ENCODE measurements around the gene MICAL3.
"Not testable (repeated sequence)": the region's sequence is repeated elsewhere in the genome, so short reads cannot be mapped to it uniquely, and the experiment has no call there.

Gene MICAL3

DNA sequence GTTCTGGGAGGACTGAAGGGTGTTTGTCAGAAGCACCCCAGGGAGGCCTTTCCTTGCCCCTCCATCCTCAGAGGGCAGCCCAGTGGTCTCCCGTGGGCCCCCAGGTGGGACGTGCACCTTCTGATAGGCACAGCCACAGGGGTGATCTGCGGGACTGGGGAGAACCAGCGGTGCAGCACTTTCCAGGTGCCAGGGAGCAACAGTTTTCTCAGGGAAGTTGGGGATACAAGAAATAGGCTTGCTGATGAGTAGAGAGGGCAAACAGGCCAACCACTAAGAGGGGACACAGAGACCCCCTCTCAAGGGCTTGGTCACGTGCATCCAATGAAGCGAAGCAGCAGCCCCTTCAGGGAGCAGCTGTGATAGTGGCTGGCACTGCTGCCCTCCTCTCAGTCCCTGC is 143.0 kb downstream of the MICAL3 start:
- 94% methylated on average over 6 of the region's 6 CpGs for WGBS, 2 experiments
- Histone ChIP-seq H3K27me3 (ENCODE audit: control insufficient read depth, insufficient read depth, low read length, poor library complexity, severe bottlenecking) (no peaks in the 10 kb centered on the region), H3K27ac (ENCODE audit: insufficient read depth, low read depth, low read length, poor library complexity, severe bottlenecking) (no peak overlapping the region), H3K36me3 (ENCODE audit: control insufficient read depth, insufficient read depth, low read length) (peaks cover 4% of the 10 kb centered on the region), H3K9me3 (ENCODE audit: control insufficient read depth, low read length) (no peaks in the 10 kb centered on the region), H3K4me1 (ENCODE audit: control insufficient read depth, insufficient read depth, low read length) (no peaks in the 10 kb centered on the region), H3K4me3 (ENCODE audit: insufficient read depth, low read depth, low read length) (no peak overlapping the region)

DNA sequence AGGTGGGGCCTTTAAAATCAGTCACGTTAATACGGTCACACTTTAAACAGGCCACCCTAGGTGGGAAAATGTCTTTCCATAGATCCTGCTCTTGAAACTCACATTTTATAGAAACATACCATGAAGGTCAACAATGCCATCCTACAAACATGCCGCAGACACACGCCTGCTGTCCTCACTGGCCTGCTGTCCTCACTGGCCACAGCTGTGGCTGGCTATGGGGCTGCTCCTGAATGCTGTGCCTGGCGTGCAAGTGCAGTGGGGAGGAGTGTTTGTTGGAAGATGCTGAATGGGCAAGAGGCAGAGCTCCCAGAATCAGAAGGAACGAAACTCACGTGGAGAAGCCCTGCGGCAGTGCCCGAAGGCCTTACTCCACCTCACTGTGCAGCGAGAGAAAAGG is 143.9 kb downstream of the MICAL3 start:
- Histone ChIP-seq H3K36me3 (ENCODE audit: control insufficient read depth, insufficient read depth, low read length) (peaks cover 4% of the 10 kb centered on the region), H3K27ac (ENCODE audit: insufficient read depth, low read depth, low read length, poor library complexity, severe bottlenecking) (no peak overlapping the region), H3K27me3 (ENCODE audit: control insufficient read depth, insufficient read depth, low read length, poor library complexity, severe bottlenecking) (no peaks in the 10 kb centered on the region), H3K9me3 (ENCODE audit: control insufficient read depth, low read length) (no peaks in the 10 kb centered on the region), H3K4me3 (ENCODE audit: insufficient read depth, low read depth, low read length) (no peak overlapping the region), H3K4me1 (ENCODE audit: control insufficient read depth, insufficient read depth, low read length) (no peaks in the 10 kb centered on the region)
- WGBS, 2 experiments, result 91% methylated on average over 10 of the region's 10 CpGs

DNA sequence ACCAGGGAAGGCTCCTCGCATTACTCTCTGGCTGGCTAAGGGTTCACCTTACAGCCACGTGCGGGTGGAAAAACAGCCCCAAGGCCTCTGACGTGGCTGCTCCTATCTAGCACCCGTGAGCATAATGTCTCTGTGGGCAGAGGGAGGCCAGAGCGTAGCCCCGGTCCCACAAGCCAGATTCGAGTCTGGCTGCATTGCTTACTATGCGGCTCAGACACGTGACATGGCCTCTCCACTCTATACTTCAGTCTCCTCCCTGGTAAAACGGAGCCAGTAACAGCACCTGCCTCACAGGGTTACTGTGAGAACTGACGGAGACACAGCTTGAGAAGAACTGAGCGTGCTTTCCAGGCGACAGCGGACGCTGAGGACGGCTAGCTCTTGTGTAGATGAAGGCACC is 144.3 kb downstream of the MICAL3 start:
- Histone ChIP-seq H3K4me1 (ENCODE audit: control insufficient read depth, insufficient read depth, low read length) (no peaks in the 10 kb centered on the region), H3K36me3 (ENCODE audit: control insufficient read depth, insufficient read depth, low read length) (peaks cover 4% of the 10 kb centered on the region), H3K4me3 (ENCODE audit: insufficient read depth, low read depth, low read length) (no peak overlapping the region), H3K27me3 (ENCODE audit: control insufficient read depth, insufficient read depth, low read length, poor library complexity, severe bottlenecking) (no peaks in the 10 kb centered on the region), H3K9me3 (ENCODE audit: control insufficient read depth, low read length) (no peaks in the 10 kb centered on the region), H3K27ac (ENCODE audit: insufficient read depth, low read depth, low read length, poor library complexity, severe bottlenecking) (no peak overlapping the region)
- WGBS, 2 experiments, result 91 to 95% methylated on average over 17 of the region's 17 CpGs

DNA sequence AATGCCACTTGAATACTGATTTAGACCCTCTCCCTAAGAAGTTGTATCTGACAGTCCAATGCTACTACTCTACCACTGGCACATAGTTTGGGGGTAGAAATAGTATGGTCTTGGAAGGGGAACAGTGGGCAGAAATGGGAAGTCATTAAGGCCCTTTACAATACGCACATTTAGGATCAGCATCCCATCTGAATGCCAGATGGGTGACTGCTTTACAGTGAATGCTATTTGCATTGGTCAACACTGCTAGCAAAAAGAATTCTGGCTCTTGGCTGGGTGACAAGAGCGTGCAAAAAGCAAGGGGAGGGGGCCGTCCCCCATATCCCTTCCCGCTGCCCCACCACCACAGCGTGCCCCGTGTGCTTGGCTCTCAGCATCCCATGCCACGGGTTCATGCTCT is 145.4 kb downstream of the MICAL3 start:
- Histone ChIP-seq H3K9me3 (ENCODE audit: control insufficient read depth, low read length) (no peaks in the 10 kb centered on the region), H3K27ac (ENCODE audit: insufficient read depth, low read depth, low read length, poor library complexity, severe bottlenecking) (no peak overlapping the region), H3K4me3 (ENCODE audit: insufficient read depth, low read depth, low read length) (no peak overlapping the region), H3K4me1 (ENCODE audit: control insufficient read depth, insufficient read depth, low read length) (no peaks in the 10 kb centered on the region), H3K36me3 (ENCODE audit: control insufficient read depth, insufficient read depth, low read length) (peaks cover 4% of the 10 kb centered on the region), H3K27me3 (ENCODE audit: control insufficient read depth, insufficient read depth, low read length, poor library complexity, severe bottlenecking) (no peaks in the 10 kb centered on the region)
- WGBS, 2 experiments, result 90 to 94% methylated on average over 7 of the region's 7 CpGs

DNA sequence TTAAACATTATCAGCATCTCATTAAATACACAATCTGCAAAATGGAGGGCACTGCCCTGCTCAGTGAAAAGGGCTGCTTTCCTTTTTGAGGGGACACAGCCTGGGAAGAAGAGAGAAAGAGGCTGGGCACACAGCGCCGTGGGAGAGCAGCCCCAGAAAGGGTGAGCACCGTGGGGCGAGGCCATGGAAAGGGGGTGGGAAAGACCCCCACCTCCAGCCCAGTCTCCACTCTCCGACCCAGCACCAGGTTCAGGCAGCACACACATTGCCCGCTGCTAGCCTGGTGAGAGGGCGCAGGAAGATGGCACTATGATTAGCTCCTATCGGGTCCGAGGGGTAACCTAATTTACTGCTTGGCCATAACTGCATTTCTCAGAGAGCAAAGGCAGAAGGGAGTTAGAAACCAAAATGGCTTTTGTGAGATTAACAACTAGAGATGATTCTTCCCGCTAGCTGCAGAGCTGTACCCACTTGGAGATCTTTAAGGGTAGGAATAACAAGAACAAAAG is 146.1 kb downstream of the MICAL3 start:
- Histone ChIP-seq H3K9me3 (ENCODE audit: control insufficient read depth, low read length) (no peaks in the 10 kb centered on the region), H3K4me1 (ENCODE audit: control insufficient read depth, insufficient read depth, low read length) (no peaks in the 10 kb centered on the region), H3K27me3 (ENCODE audit: control insufficient read depth, insufficient read depth, low read length, poor library complexity, severe bottlenecking) (no peaks in the 10 kb centered on the region), H3K36me3 (ENCODE audit: control insufficient read depth, insufficient read depth, low read length) (peaks cover 4% of the 10 kb centered on the region), H3K4me3 (ENCODE audit: insufficient read depth, low read depth, low read length) (no peak overlapping the region), H3K27ac (ENCODE audit: insufficient read depth, low read depth, low read length, poor library complexity, severe bottlenecking) (no peak overlapping the region)
- 97% methylated on average over 10 of the region's 10 CpGs for WGBS, 2 experiments

DNA sequence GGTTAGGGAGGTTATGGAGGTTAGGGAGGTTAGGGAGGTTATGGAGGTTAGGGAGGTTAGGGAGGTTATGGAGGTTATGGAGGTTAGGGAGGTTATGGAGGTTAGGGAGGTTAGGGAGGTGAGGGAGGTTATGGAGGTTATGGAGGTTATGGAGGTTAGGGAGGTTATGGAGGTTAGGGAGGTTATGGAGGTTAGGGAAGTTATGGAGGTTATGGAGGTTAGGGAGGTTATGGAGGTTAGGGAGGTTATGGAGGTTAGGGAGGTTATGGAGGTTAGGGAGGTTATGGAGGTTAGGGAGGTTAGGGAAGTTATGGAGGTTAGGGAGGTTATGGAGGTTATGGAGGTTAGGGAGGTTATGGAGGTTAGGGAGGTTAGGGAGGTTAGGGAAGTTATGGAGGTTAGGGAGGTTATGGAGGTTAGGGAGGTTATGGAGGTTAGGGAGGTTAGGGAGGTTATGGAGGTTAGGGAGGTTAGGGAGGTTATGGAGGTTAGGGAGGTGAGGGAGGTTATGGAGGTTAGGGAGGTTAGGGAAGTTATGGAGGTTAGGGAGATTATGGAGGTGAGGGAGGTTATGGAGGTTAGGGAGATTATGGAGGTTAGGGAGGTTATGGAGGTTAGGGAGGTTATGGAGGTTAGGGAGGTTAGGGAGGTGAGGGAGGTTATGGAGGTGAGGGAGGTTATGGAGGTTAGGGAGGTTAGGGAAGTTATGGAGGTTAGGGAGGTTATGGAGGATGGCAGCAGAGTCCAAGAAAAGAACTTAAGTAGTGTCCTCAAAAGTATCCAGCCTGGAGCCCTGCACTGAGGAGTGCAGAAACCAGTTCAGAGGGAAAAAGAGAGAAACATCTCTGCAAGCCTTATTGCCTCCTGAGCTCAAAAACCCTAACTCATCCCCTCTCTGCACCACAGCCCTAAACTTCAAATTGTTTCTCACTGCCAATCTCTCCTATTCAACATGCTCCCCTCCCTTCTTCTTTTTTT is 147.2 kb downstream of the MICAL3 start:
- H3K9me3 ChIP-seq (ENCODE audit: control insufficient read depth, low read length); H3K36me3 ChIP-seq (ENCODE audit: control insufficient read depth, insufficient read depth, low read length); H3K4me1 ChIP-seq (ENCODE audit: control insufficient read depth, insufficient read depth, low read length); H3K27me3 ChIP-seq (ENCODE audit: control insufficient read depth, insufficient read depth, low read length, poor library complexity, severe bottlenecking); H3K4me3 ChIP-seq (ENCODE audit: insufficient read depth, low read depth, low read length); H3K27ac ChIP-seq (ENCODE audit: insufficient read depth, low read depth, low read length, poor library complexity, severe bottlenecking): not testable (repeated sequence)

DNA sequence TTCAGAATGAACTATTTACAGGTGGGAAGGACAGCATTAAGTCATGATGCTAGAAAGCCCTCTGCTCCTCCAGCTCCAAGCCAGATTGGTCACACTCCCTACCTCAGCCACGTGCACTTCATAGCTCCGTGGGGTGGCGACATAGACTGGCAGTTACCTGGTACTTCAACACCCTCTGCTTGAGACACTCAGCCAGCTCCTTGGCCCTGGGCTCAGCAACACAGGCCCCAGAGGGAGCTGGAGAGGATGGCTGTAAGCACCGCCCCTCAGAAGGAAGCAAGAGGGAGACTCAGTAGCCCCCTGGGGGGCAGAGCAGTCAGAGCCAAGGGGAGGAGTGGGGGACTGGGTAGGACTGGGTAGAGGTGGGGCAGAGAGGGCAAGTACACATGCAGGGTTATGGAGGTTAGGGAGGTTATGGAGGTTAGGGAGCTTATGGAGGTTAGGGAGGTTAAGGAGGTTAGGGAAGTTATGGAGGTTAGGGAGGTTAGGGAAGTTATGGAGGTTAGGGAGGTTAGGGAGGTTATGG is 148.0 kb downstream of the MICAL3 start:
- no peaks in the 10 kb centered on the region for H3K9me3 ChIP-seq (ENCODE audit: control insufficient read depth, low read length)
- no peaks in the 10 kb centered on the region for H3K27me3 ChIP-seq (ENCODE audit: control insufficient read depth, insufficient read depth, low read length, poor library complexity, severe bottlenecking)
- 81 to 84% methylated on average over 4 of the region's 4 CpGs for WGBS, 2 experiments
- no peak overlapping the region for H3K4me3 ChIP-seq (ENCODE audit: insufficient read depth, low read depth, low read length)
- H3K27ac ChIP-seq (ENCODE audit: insufficient read depth, low read depth, low read length, poor library complexity, severe bottlenecking), result no peak overlapping the region
- H3K4me1 ChIP-seq (ENCODE audit: control insufficient read depth, insufficient read depth, low read length), result no peaks in the 10 kb centered on the region
- peaks cover 13% of the 10 kb centered on the region for H3K36me3 ChIP-seq (ENCODE audit: control insufficient read depth, insufficient read depth, low read length)

DNA sequence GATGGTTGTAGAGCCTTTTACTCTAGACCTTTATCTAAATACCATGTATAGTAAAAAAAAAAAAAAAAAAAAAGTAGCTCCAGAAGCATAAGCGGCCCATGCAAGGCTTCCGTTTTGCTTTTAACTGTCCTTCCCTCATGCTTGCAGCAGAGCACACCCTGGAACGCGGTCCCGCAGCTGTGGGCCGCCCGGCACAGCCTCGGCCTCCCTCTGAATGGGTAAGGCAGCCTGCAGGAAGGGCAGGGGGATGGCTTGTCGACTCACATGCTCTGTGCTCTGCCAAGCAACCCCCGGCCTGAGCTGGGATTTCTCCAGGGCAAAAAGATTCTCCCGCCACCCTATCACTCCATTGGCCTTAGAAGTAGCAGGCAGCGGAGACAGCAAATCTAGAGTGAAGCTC is 148.7 kb downstream of the MICAL3 start:
- H3K27ac ChIP-seq (ENCODE audit: insufficient read depth, low read depth, low read length, poor library complexity, severe bottlenecking), result no peak overlapping the region
- H3K9me3 ChIP-seq (ENCODE audit: control insufficient read depth, low read length), result no peaks in the 10 kb centered on the region
- H3K36me3 ChIP-seq (ENCODE audit: control insufficient read depth, insufficient read depth, low read length), result peaks cover 12% of the 10 kb centered on the region
- no peaks in the 10 kb centered on the region for H3K4me1 ChIP-seq (ENCODE audit: control insufficient read depth, insufficient read depth, low read length)
- 91 to 93% methylated on average over 12 of the region's 12 CpGs for WGBS, 2 experiments
- no peaks in the 10 kb centered on the region for H3K27me3 ChIP-seq (ENCODE audit: control insufficient read depth, insufficient read depth, low read length, poor library complexity, severe bottlenecking)
- no peak overlapping the region for H3K4me3 ChIP-seq (ENCODE audit: insufficient read depth, low read depth, low read length)

DNA sequence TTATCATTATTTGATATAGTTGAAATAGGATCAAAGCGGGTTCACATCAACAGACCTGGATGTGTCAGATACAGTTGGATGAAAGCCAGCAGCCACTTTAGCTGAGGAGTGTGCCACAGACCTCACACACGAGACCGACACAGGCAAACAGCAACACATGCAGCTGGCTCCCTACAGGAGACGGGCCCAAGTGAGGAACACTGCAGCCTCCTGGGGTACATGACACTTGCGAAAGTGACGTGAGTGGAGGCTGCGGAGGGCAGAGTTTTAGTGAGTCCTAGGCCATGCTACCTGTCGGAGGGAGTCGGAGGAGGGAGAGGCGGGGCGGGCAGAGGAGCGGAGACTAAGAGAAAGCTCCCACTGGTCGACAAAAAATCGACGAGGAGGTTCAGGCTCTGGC is 149.2 kb downstream of the MICAL3 start:
- no peaks in the 10 kb centered on the region for H3K9me3 ChIP-seq (ENCODE audit: control insufficient read depth, low read length)
- WGBS, 2 experiments, result 94 to 95% methylated on average over 14 to 15 of the region's 15 CpGs

DNA sequence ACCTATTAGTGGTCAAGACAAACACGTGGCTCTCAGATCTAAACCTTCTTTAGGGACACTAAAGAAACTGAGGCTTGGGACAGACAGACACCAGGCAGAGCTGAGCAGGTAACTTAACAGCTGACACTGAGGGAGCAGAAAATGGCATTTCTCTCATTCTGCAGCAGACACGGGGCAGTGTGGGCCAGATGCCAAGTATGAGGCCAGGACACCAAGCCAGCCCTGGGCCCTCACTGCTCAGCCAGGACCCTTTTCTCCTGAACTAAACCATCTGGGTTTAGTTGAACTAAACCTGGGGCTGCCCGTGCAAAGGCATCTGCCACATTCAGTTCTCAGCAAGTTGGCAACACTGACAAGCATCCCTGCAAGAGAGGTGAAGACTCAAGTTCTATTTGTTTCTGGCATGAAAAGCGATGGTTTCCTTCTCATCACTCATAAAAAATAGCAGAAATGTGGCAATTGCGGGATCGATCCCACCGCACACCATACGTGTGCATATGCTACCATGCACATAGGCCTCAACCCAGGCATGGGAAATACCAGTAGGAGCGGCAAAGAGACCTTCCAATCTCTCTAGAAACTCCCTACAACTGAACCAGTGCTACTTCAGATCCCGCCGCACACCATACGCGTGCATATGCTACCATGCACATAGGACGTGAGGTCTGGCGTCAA is 150.0 kb downstream of the MICAL3 start:
- 94 to 97% methylated on average over 15 of the region's 15 CpGs for WGBS, 2 experiments
- Histone ChIP-seq H3K4me1 (ENCODE audit: control insufficient read depth, insufficient read depth, low read length) (no peaks in the 10 kb centered on the region), H3K9me3 (ENCODE audit: control insufficient read depth, low read length) (no peaks in the 10 kb centered on the region), H3K4me3 (ENCODE audit: insufficient read depth, low read depth, low read length) (no peak overlapping the region), H3K27ac (ENCODE audit: insufficient read depth, low read depth, low read length, poor library complexity, severe bottlenecking) (no peak overlapping the region), H3K36me3 (ENCODE audit: control insufficient read depth, insufficient read depth, low read length) (peaks cover 15% of the 10 kb centered on the region), H3K27me3 (ENCODE audit: control insufficient read depth, insufficient read depth, low read length, poor library complexity, severe bottlenecking) (no peaks in the 10 kb centered on the region)

More for the DNA sequence above, 149.2 kb downstream of the MICAL3 start:
- peaks cover 15% of the 10 kb centered on the region for H3K36me3 ChIP-seq (ENCODE audit: control insufficient read depth, insufficient read depth, low read length)
- no peak overlapping the region for H3K4me3 ChIP-seq (ENCODE audit: insufficient read depth, low read depth, low read length)
- H3K27me3 ChIP-seq (ENCODE audit: control insufficient read depth, insufficient read depth, low read length, poor library complexity, severe bottlenecking), result no peaks in the 10 kb centered on the region
- no peak overlapping the region for H3K27ac ChIP-seq (ENCODE audit: insufficient read depth, low read depth, low read length, poor library complexity, severe bottlenecking)
- no peaks in the 10 kb centered on the region for H3K4me1 ChIP-seq (ENCODE audit: control insufficient read depth, insufficient read depth, low read length)
